C4-2B (cell line): Measurements from ENCODE around the gene CBARP.

Experiments used
- ZFX ChIP-seq: fragments of 450-650 bp; IDR thresholded peaks from 2 replicates; pipeline ENCODE4 v1.6.1; 2017
- TF ChIP-seq, protein P1 (sequence below): fragments of 450-650 bp; conservative IDR thresholded peaks from 2 replicates; pipeline ENCODE4 v1.5.1; 2017; ENCODE audit warnings: mild to moderate bottlenecking

- TF ChIP-seq, protein P1, sequence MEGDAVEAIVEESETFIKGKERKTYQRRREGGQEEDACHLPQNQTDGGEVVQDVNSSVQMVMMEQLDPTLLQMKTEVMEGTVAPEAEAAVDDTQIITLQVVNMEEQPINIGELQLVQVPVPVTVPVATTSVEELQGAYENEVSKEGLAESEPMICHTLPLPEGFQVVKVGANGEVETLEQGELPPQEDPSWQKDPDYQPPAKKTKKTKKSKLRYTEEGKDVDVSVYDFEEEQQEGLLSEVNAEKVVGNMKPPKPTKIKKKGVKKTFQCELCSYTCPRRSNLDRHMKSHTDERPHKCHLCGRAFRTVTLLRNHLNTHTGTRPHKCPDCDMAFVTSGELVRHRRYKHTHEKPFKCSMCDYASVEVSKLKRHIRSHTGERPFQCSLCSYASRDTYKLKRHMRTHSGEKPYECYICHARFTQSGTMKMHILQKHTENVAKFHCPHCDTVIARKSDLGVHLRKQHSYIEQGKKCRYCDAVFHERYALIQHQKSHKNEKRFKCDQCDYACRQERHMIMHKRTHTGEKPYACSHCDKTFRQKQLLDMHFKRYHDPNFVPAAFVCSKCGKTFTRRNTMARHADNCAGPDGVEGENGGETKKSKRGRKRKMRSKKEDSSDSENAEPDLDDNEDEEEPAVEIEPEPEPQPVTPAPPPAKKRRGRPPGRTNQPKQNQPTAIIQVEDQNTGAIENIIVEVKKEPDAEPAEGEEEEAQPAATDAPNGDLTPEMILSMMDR: no peak
- no peak for TF ChIP-seq ZFX
Measured at GRCh38 chr19:1278713-1279660, 41.2 kb upstream of the CBARP start.
